GM12878 (cell line): ENCODE data around the gene CDK15. TPM values are rescaled to one million over a fixed set of nuclear protein-coding genes. Genes with fewer than 3 reads are reported as not detected.

Experiments used
- ATAC-seq: fragments of 200-7000 bp; cut with Tn5 transposase; 3 replicates; pipeline ENCODE4 v1.9.1; 2020; ENCODE audit warnings: mild to moderate bottlenecking, moderate library complexity
- BruUV-seq: library from RNA; stranded (reverse); fragments of 400-500 nt; replicated peaks from 2 replicates; lab custom pipeline; 2021; lab: Mats Ljungman, UMichigan
- CTCF ChIA-PET: fragments of 300-600 bp; sonication (Branson Sonifier 250); formaldehyde crosslinking; extraction: SDS; loops from one replicate; lab custom pipeline; 2021; ENCODE audit warnings: inconsistent platforms; lab: Yijun Ruan, JAX
- POLR2A ChIA-PET: fragments of 350-600 bp; formaldehyde crosslinking; extraction: SDS; loops from one replicate; lab custom pipeline; 2021; ENCODE audit warnings: inconsistent platforms; lab: Charles Lee
- RAD21 ChIA-PET: fragments of 300-600 bp; sonication (Branson Sonifier 250); formaldehyde crosslinking; loops from one replicate; lab custom pipeline; 2023; ENCODE audit warnings: antibody characterized with exemption; ENCODE audit not compliant: unreplicated experiment; lab: Charles Lee
- SMC1A ChIA-PET: fragments of 300-600 bp; sonication (Branson Sonifier 250); formaldehyde crosslinking; loops from one replicate; lab custom pipeline; 2023; ENCODE audit not compliant: unreplicated experiment, uncharacterized antibody; lab: Charles Lee
- DNase-seq: peaks from one replicate; pipeline ENCODE4 v3.0.0-alpha.2; 2011; ENCODE audit warnings: low read depth, low spot score
- FAIRE-seq: peaks from 3 replicates; lab custom pipeline; 2011; peaks lifted over from hg19 to GRCh38; lab: Jason Lieb, UNC
- H2AFZ ChIP-seq: 2 replicates; pipeline ENCODE4 v1.6.0; 2011; ENCODE audit warnings: low read depth, low read length, control low read depth; ENCODE audit not compliant: control insufficient read depth
- H3K27ac ChIP-seq: 2 replicates; pipeline ENCODE4 v1.5.1; 2011; ENCODE audit warnings: control low read depth; ENCODE audit not compliant: control insufficient read depth, insufficient read depth
- H3K27me3 ChIP-seq, 2 experiments: replicated peaks in 1 of 2; 2 replicates each; pipeline versions ENCODE4 v1.6.0 to v1.6.1; 2011; ENCODE audit warnings: low read length in 1 of 2; ENCODE audit not compliant: control insufficient read depth in 2 of 2, insufficient read depth in 2 of 2
- H3K36me3 ChIP-seq, 2 experiments: 2 replicates each; pipeline ENCODE4 v1.5.1; 2011; ENCODE audit warnings: low read length in 1 of 2; ENCODE audit not compliant: control insufficient read depth in 2 of 2, insufficient read depth in 2 of 2
- H3K4me1 ChIP-seq: 2 replicates; pipeline ENCODE4 v1.6.1; 2011; ENCODE audit warnings: mild to moderate bottlenecking, low read length, moderate library complexity, mixed read lengths; ENCODE audit not compliant: control insufficient read depth, insufficient read depth
- H3K4me2 ChIP-seq: 2 replicates; pipeline ENCODE4 v1.6.0; 2011; ENCODE audit warnings: control low read depth; ENCODE audit not compliant: control insufficient read depth, insufficient read depth
- H3K4me3 ChIP-seq: fragments of 200-600 bp; sonication (generic); 2 replicates; pipeline ENCODE4 v1.5.1; 2016
- H3K79me2 ChIP-seq: 2 replicates; pipeline ENCODE4 v1.6.0; 2011; ENCODE audit warnings: low read length; ENCODE audit not compliant: control insufficient read depth, insufficient read depth
- H3K9ac ChIP-seq: 2 replicates; pipeline ENCODE4 v1.8.0; 2011; ENCODE audit warnings: low read length, control low read depth, mixed read lengths; ENCODE audit not compliant: control insufficient read depth, insufficient read depth
- H3K9me3 ChIP-seq: replicated peaks from 3 replicates; pipeline ENCODE4 v1.5.1; 2011; ENCODE audit warnings: mild to moderate bottlenecking, low read length; ENCODE audit not compliant: control insufficient read depth, insufficient read depth
- H4K20me1 ChIP-seq: 2 replicates; pipeline ENCODE4 v1.6.0; 2011; ENCODE audit not compliant: control insufficient read depth, insufficient read depth
- ASH2L ChIP-seq: fragments of 300-600, 200-600 bp; sonication (generic); IDR thresholded peaks from 2 replicates; pipeline ENCODE4 v1.6.1; 2017; ENCODE audit warnings: low read depth, mild to moderate bottlenecking, borderline replicate concordance
- CTCF ChIP-seq, 3 experiments: IDR thresholded peaks in 2 of 3; conservative IDR thresholded peaks in 1 of 3; 2 replicates each; pipeline ENCODE4 v1.5.1; 2011; ENCODE audit warnings: low read depth in 3 of 3, low read length in 3 of 3, mild to moderate bottlenecking in 3 of 3, control low read depth in 2 of 3, moderate library complexity in 2 of 3, inconsistent platforms in 1 of 3, mixed read lengths in 1 of 3; ENCODE audit not compliant: control insufficient read depth in 2 of 3, insufficient read depth in 1 of 3; ENCODE audit errors: extremely low read depth in 1 of 3
- EZH2 ChIP-seq: IDR thresholded peaks from 2 replicates; pipeline ENCODE4 v1.6.1; 2012; ENCODE audit warnings: low read depth, mild to moderate bottlenecking, control low read depth, inconsistent platforms, low read length, borderline replicate concordance; ENCODE audit not compliant: control insufficient read depth
- MEF2B ChIP-seq: fragments of 450-650 bp; IDR thresholded peaks from 2 replicates; pipeline ENCODE4 v1.6.1; 2018; ENCODE audit warnings: mild to moderate bottlenecking, moderate library complexity; ENCODE audit not compliant: partially characterized antibody, poor library complexity, severe bottlenecking
- NRF1 ChIP-seq: conservative IDR thresholded peaks from 2 replicates; pipeline ENCODE4 v1.6.1; 2011; ENCODE audit warnings: mild to moderate bottlenecking, low read depth, low read length, improper control_type of control experiment
- YBX1 ChIP-seq: fragments of 450-650 bp; IDR thresholded peaks from 2 replicates; pipeline ENCODE4 v1.6.1; 2016; ENCODE audit warnings: antibody characterized with exemption
- ZNF274 ChIP-seq: IDR thresholded peaks from one replicate; pipeline ENCODE4 v1.8.0; 2011; ENCODE audit not compliant: insufficient read length, insufficient read depth
- WGBS: methylation state at CpG from one replicate; pipeline ENCODE4 v1.1.6; 2016; ENCODE audit warnings: low lambda C conversion rate; ENCODE audit not compliant: insufficient replicate concordance, insufficient coverage; ENCODE audit errors: missing lambda C conversion rate; 5-methylcytosine and 5-hydroxymethylcytosine counted together
- in situ Hi-C: fragments of 300-500 bp; cut with MboI; formaldehyde crosslinking; loops from 9 replicates; pipeline ENCODE4 v1.14.3; 2018; ENCODE audit warnings: mixed read lengths
- intact Hi-C: fragments of 100-400 bp; cut with micrococcal nuclease; formaldehyde crosslinking; loops from one replicate; pipeline ENCODE4 v1.14.2; 2022; ENCODE audit not compliant: unreplicated experiment
- polyA plus RNA-seq, 11 experiments: library from polyadenylated mRNA; depleted of rRNA in 4 of 11; unstranded in 6 of 11; stranded (reverse) in 5 of 11; fragments of >200 nt; fragmentation: Nextera tagmentation in 4 of 11; fragmentation: Illumina TruSeq in 1 of 11; extraction: Ambion mirVana in 4 of 11; extraction: Trizol in 1 of 11; gene quantifications; 1 replicate in 1 of 11; 2 replicates in 10 of 11; pipeline versions ENCODE4 v1.2.1 to v1.2.3, GENCODE V29; 2011 to 2016; ENCODE audit warnings: inconsistent platforms in 2 of 11, missing spikeins in 2 of 11, low read depth in 1 of 11
- total RNA-seq, 4 experiments: library from RNA; depleted of rRNA in 3 of 4; stranded (reverse); fragments of >200 nt in 3 of 4; fragmentation: Illumina TruSeq in 1 of 4; extraction: Trizol in 1 of 4; gene quantifications; 2 replicates each; pipeline versions ENCODE4 v1.2.1 to v1.2.3, GENCODE V29; 2013 to 2021

Gene CDK15
- total and polyA plus RNA-seq, 10 of the 15 experiments (the other 5 are each of a cell fraction or from before 2014, with no cell fraction given) = 0.01 to 0.04 TPM; not detected in 8

- Histone ChIP-seq H3K79me2 (no peaks in the 10 kb centered on the region), H3K4me1 (no peaks in the 10 kb centered on the region), H3K27me3 (peaks cover 0 to 6% of the 10 kb centered on the region in 2 experiments; a peak in 2 of 4 replicates), H3K9ac (no peak overlapping the region), H3K4me2 (no peak overlapping the region), H3K36me3 (no peaks in the 10 kb centered on the region), H2AFZ (no peak overlapping the region), H3K27ac (no peak overlapping the region), H4K20me1 (no peaks in the 10 kb centered on the region), H3K4me3 (no peak overlapping the region), H3K9me3 (no peaks in the 10 kb centered on the region; the same call in 2 of the 3 replicates)
- ChIA-PET POLR2A (no interaction called here), CTCF (no interaction called here), SMC1A (no interaction called here), RAD21 (no interaction called here)
- intact Hi-C loops (no loop called here), in situ Hi-C loops (no loop called here)
- ATAC-seq (no peak), DNase-seq (no peak), FAIRE-seq (no peak)
- no TSS peak for BruUV-seq
- 49% methylated on average over 9 of the region's 9 CpGs for WGBS
- TF ChIP-seq ASH2L (no peak), CTCF (IDR thresholded peaks at IDR 0.05 in 2 of 3, conservative IDR thresholded peaks at IDR 0.05 in 1 of 3; ENCODE audit: control insufficient read depth in 2 of 3, extremely low read depth in 1 of 3, insufficient read depth in 1 of 3, low read depth in 3 of 3, low read length in 3 of 3) (no peak), MEF2B (no peak), ZNF274 (no peak), YBX1 (no peak), EZH2 (no peak), NRF1 (no peak)
Observed at GRCh38 chr2:201938781-201939180, 132.4 kb downstream of the CDK15 start.
